Measurements from ENCODE around the gene RHBDF1. TPM values are rescaled to one million over a fixed set of nuclear protein-coding genes. Genes with fewer than 3 reads are reported as not detected.

Gene RHBDF1
- polyA plus RNA-seq, 3 donors: 0.20 TPM; not detected in 2

DNA sequence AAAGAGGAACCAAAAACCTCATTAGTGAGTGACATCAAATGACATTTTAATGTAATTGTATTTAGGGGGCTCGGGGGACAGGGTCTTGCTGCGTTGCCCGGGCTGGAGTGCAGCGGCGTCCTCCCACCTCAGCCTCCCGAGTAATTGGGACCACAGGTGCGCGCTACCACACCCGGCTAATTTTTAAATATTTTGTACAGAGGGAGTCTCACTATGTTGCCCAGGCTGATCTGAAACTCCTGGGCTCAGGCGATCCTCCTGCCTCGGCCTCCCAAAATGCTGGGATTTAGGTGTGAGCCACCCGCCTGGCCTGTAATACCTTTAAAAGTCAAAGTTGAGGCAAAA is 18.2 kb downstream of the RHBDF1 start:
- peaks cover 50% of the 10 kb centered on the region for H3K79me2 ChIP-seq (ENCODE audit: insufficient read depth, low read length)
- H3K4me1 Mint-ChIP-seq: peaks cover 33% of the 10 kb centered on the region
- peaks cover 11 to 20% of the 10 kb centered on the region in 2 donors for H3K4me1 ChIP-seq (ENCODE audit: control insufficient read depth in 1 of 2, insufficient read depth in 2 of 2, low read length in 2 of 2)
- peak overlapping the region in 1 of 2 donors; percentile 78 for H3K27ac ChIP-seq (ENCODE audit: low read depth in 1 of 2, low read length in 2 of 2)
- H3K9me3 ChIP-seq (replicated peaks in 1 of 2; ENCODE audit: control insufficient read depth in 1 of 2, insufficient read depth in 1 of 2, low read length in 2 of 2): no peaks in the 10 kb centered on the region
- H3K9ac ChIP-seq (ENCODE audit: insufficient read depth, low read length, poor library complexity, severe bottlenecking): peak overlapping the region; percentile 83
- H3K4me3 ChIP-seq (replicated peaks in 1 of 3; ENCODE audit: low read depth in 2 of 3, low read length in 3 of 3): peak overlapping the region; percentile 58 to 97 (median 87)
- H3K36me3 Mint-ChIP-seq: peaks cover 41 to 45% of the 10 kb centered on the region in 2 donors
- peak overlapping the region in 4 of 7 donors; percentile 53 to 74 (median 66) for H3K27ac Mint-ChIP-seq
- H3K27me3 ChIP-seq (ENCODE audit: control insufficient read depth in 2 of 2, insufficient read depth in 2 of 2, low read length in 2 of 2): no peaks in the 10 kb centered on the region
- peaks cover 11% of the 10 kb centered on the region for H4K20me1 ChIP-seq (ENCODE audit: insufficient read depth, low read length)
- H3K4me2 ChIP-seq (replicated peaks; ENCODE audit: extremely low read depth, low read length, poor library complexity, severe bottlenecking): peak overlapping the region; percentile 91
- no peak for DNase-seq
- H3K27me3 Mint-ChIP-seq (ENCODE audit: low read depth in 3 of 3): no peaks in the 10 kb centered on the region
- intact Hi-C loops (cut with micrococcal nuclease): loop anchor here in 1 of 2 donors (2.0 kb wide), 1 partner anchor 25 kb away; the partner anchor contains the start of gene MPG
- H3K36me3 ChIP-seq (replicated peaks in 1 of 2; ENCODE audit: control insufficient read depth in 1 of 2, insufficient read depth in 2 of 2, low read length in 2 of 2): peaks cover 14 to 39% of the 10 kb centered on the region in 2 donors
- H3K9me3 Mint-ChIP-seq: peaks cover 0 to 2% (median 0%) of the 10 kb centered on the region in 7 donors
- WGBS (ENCODE audit: insufficient coverage): 75% methylated on average over 2 of the region's 12 CpGs
- no peak for TF ChIP-seq CTCF (IDR thresholded peaks at IDR 0.05)
- H2AFZ ChIP-seq (ENCODE audit: insufficient read depth, low read depth, low read length, poor library complexity, severe bottlenecking): peak overlapping the region; percentile 100
- peak overlapping the region; percentile 99 for H3K4me3 Mint-ChIP-seq

- peaks cover 14 to 39% of the 10 kb centered on the region in 2 donors for H3K36me3 ChIP-seq (replicated peaks in 1 of 2; ENCODE audit: control insufficient read depth in 1 of 2, insufficient read depth in 2 of 2, low read length in 2 of 2)
- peaks cover 0 to 2% (median 0%) of the 10 kb centered on the region in 7 donors for H3K9me3 Mint-ChIP-seq
- peaks cover 0 to 2% (median 0%) of the 10 kb centered on the region in 3 donors for H3K27me3 Mint-ChIP-seq (ENCODE audit: low read depth in 3 of 3)
- peaks cover 11 to 20% of the 10 kb centered on the region in 2 donors for H3K4me1 ChIP-seq (ENCODE audit: control insufficient read depth in 1 of 2, insufficient read depth in 2 of 2, low read length in 2 of 2)
- no peak for TF ChIP-seq CTCF (IDR thresholded peaks at IDR 0.05)
- H4K20me1 ChIP-seq (ENCODE audit: insufficient read depth, low read length): peaks cover 11% of the 10 kb centered on the region
- WGBS (ENCODE audit: insufficient coverage): under 1% methylated on average over 89 of the region's 91 CpGs
- peak; percentile 94 to 98 (median 96) for DNase-seq
- H2AFZ ChIP-seq (ENCODE audit: insufficient read depth, low read depth, low read length, poor library complexity, severe bottlenecking): peak within 1 kb of the TSS; percentile 100
- H3K27me3 ChIP-seq (ENCODE audit: control insufficient read depth in 2 of 2, insufficient read depth in 2 of 2, low read length in 2 of 2): no peaks in the 10 kb centered on the region
- peak within 1 kb of the TSS; percentile 91 for H3K4me2 ChIP-seq (replicated peaks; ENCODE audit: extremely low read depth, low read length, poor library complexity, severe bottlenecking)
- intact Hi-C loops (cut with micrococcal nuclease): loop anchor here in 1 of 2 donors (2.0 kb wide), 1 partner anchor 25 kb away; the partner anchor contains the start of gene MPG
- peak within 1 kb of the TSS; percentile 83 for H3K9ac ChIP-seq (ENCODE audit: insufficient read depth, low read length, poor library complexity, severe bottlenecking)
- peaks cover 33% of the 10 kb centered on the region for H3K4me1 Mint-ChIP-seq
- H3K4me3 ChIP-seq (replicated peaks in 1 of 3; ENCODE audit: low read depth in 2 of 3, low read length in 3 of 3): peak within 1 kb of the TSS; percentile 77 to 97 (median 87)
- H3K9me3 ChIP-seq (replicated peaks in 1 of 2; ENCODE audit: control insufficient read depth in 1 of 2, insufficient read depth in 1 of 2, low read length in 2 of 2): no peaks in the 10 kb centered on the region
- H3K36me3 Mint-ChIP-seq: peaks cover 40 to 52% of the 10 kb centered on the region in 2 donors
- H3K79me2 ChIP-seq (ENCODE audit: insufficient read depth, low read length): peaks cover 53% of the 10 kb centered on the region
- peak within 1 kb of the TSS; percentile 99 for H3K4me3 Mint-ChIP-seq
- peak within 1 kb of the TSS; percentile 42 to 78 for H3K27ac ChIP-seq (ENCODE audit: low read depth in 1 of 2, low read length in 2 of 2)
- peak within 1 kb of the TSS; percentile 71 to 95 (median 87) for H3K27ac Mint-ChIP-seq
Measured at GRCh38 chr16:53346-54236, 18.8 kb downstream of the RHBDF1 start, which contains the start of the genes POLR3K and SNRNP25. Gene POLR3K (minus strand): TSS chr16:53608. CDS start chr16:53586, 22 bp downstream. Gene SNRNP25 (plus strand): TSS chr16:53828. CDS start chr16:54017, 189 bp downstream.
